Panc1 (cell line): Measurements from ENCODE around the gene SYCP3. TPM values are rescaled to one million over a fixed set of nuclear protein-coding genes. Genes with fewer than 3 reads are reported as not detected.

ENCODE experiments used
- ATAC-seq: fragments of 200-7000 bp; cut with Tn5 transposase; 2 replicates; pipeline ENCODE4 v1.9.1; 2020; ENCODE audit warnings: mild to moderate bottlenecking, moderate library complexity
- BruUV-seq: library from RNA; stranded (reverse); fragments of 400-500 nt; replicated peaks from 2 replicates; lab custom pipeline; 2021; lab: Mats Ljungman, UMichigan
- CTCF ChIA-PET: fragments of 300-600 bp; sonication (Branson Sonifier 250); formaldehyde crosslinking; loops from one replicate; lab custom pipeline; 2022; ENCODE audit warnings: antibody characterized with exemption; lab: Charles Lee
- POLR2A ChIA-PET: fragments of 300-600 bp; sonication (Branson Sonifier 250); formaldehyde crosslinking; loops from one replicate; lab custom pipeline; 2022; ENCODE audit warnings: antibody characterized with exemption; lab: Charles Lee
- DNase-seq: peaks from one replicate; pipeline ENCODE4 v3.0.0-alpha.2; 2010; ENCODE audit warnings: low read depth, low spot score
- H3K27ac ChIP-seq: 2 replicates; pipeline ENCODE4 v1.5.1; 2011; ENCODE audit warnings: mild to moderate bottlenecking, low read length, inconsistent platforms
- H3K27me3 ChIP-seq: fragments of 200-500 bp; sonication (Bioruptor generic); 2 replicates; pipeline ENCODE4 v1.6.0; 2014; ENCODE audit warnings: low read length, inconsistent platforms; ENCODE audit not compliant: control insufficient read depth, insufficient read depth
- H3K36me3 ChIP-seq: fragments of 200-500 bp; sonication (Bioruptor generic); 2 replicates; pipeline ENCODE4 v1.5.1; 2014; ENCODE audit warnings: inconsistent platforms, mild to moderate bottlenecking, low read length, moderate library complexity; ENCODE audit not compliant: control insufficient read depth, insufficient read depth
- H3K4me1 ChIP-seq: 2 replicates; pipeline ENCODE4 v1.5.1; 2011; ENCODE audit warnings: inconsistent platforms, mild to moderate bottlenecking, low read length, moderate library complexity; ENCODE audit not compliant: control insufficient read depth, insufficient read depth
- H3K4me3 ChIP-seq, 2 experiments: 2 replicates each; pipeline ENCODE4 v1.5.1; 2011 to 2012; ENCODE audit warnings: low read depth in 2 of 2, low read length in 2 of 2, mild to moderate bottlenecking in 2 of 2, inconsistent platforms in 1 of 2, moderate library complexity in 1 of 2
- H3K9me3 ChIP-seq: fragments of 200-500 bp; sonication (Bioruptor generic); 2 replicates; pipeline ENCODE4 v1.5.1; 2014; ENCODE audit warnings: low read depth, mild to moderate bottlenecking, inconsistent platforms, low read length, moderate library complexity; ENCODE audit not compliant: control insufficient read depth, insufficient read depth
- CTCF ChIP-seq: fragments of 450-650 bp; IDR thresholded peaks from 2 replicates; pipeline ENCODE4 v1.5.1; 2017; ENCODE audit warnings: mild to moderate bottlenecking
- POLR2AphosphoS5 ChIP-seq: IDR thresholded peaks from 2 replicates; pipeline ENCODE4 v1.6.1; 2012; ENCODE audit warnings: mild to moderate bottlenecking, low read depth, low read length, moderate library complexity
- REST ChIP-seq, 2 experiments: IDR thresholded peaks; 2 replicates each; pipeline ENCODE4 v1.6.1; 2011 to 2012; ENCODE audit warnings: low read depth in 2 of 2, control low read depth in 1 of 2, low read length in 1 of 2, mild to moderate bottlenecking in 1 of 2, moderate library complexity in 1 of 2; ENCODE audit not compliant: insufficient read depth in 1 of 2
- SIN3A ChIP-seq: IDR thresholded peaks from 2 replicates; pipeline ENCODE4 v1.6.1; 2012; ENCODE audit warnings: low read depth, mild to moderate bottlenecking, low read length, moderate library complexity, borderline replicate concordance; ENCODE audit not compliant: insufficient read depth
- TCF7L2 ChIP-seq: IDR thresholded peaks from 2 replicates; pipeline ENCODE4 v1.6.1; 2011; ENCODE audit warnings: mild to moderate bottlenecking, low read depth, low read length, inconsistent platforms
- in situ Hi-C: cut with HindIII; loops from 2 replicates; pipeline ENCODE4 v1.10.0; 2016; ENCODE audit warnings: low sequenced_read_pairs, low pct_unique_long_range_greater_than_20kb
- intact Hi-C: fragments of 100-400 bp; cut with micrococcal nuclease; formaldehyde crosslinking; loops from one replicate; pipeline ENCODE4 v1.10.0; 2022; ENCODE audit not compliant: unreplicated experiment
- total RNA-seq: library from RNA; stranded (reverse); gene quantifications from one replicate; pipeline ENCODE4 v1.2.1, GENCODE V29; 2021; ENCODE audit not compliant: unreplicated experiment

SYCP3 gene
- total RNA-seq, 1 experiment from 2014 or later, result not detected

GRCh38 chr12:101714877-101715444 lies 24.3 kb downstream of the SYCP3 start:
- POLR2A ChIA-PET, result interaction anchor here (0.6 kb wide), 1 partner anchor 1301 kb away, joined by 3 read pairs; no protein-coding TSS in a partner anchor
- H3K27ac ChIP-seq, result peak overlapping the region; percentile 89; the same call in 1 of the 2 replicates
- DNase-seq, result no peak
- no peaks in the 10 kb centered on the region for H3K27me3 ChIP-seq
- peaks cover 16% of the 10 kb centered on the region for H3K4me1 ChIP-seq
- TF ChIP-seq REST (IDR thresholded peaks at IDR 0.05; ENCODE audit: insufficient read depth in 1 of 2, low read depth in 2 of 2, low read length in 1 of 2) (no peak), TCF7L2 (no peak), CTCF (no peak), SIN3A (no peak), POLR2AphosphoS5 (no peak)
- intact Hi-C loops, result no loop called here
- in situ Hi-C loops, result no loop called here
- H3K4me3 ChIP-seq, result no peak overlapping the region
- ATAC-seq, result no peak
- H3K36me3 ChIP-seq, result peaks cover 9% of the 10 kb centered on the region
- no TSS peak for BruUV-seq
- H3K9me3 ChIP-seq, result no peaks in the 10 kb centered on the region
- CTCF ChIA-PET, result no interaction called here

- Histone ChIP-seq H3K9me3 (no peaks in the 10 kb centered on the region), H3K27ac (peak overlapping the region; percentile 89), H3K36me3 (peaks cover 6% of the 10 kb centered on the region; the same call in 1 of the 2 replicates), H3K4me1 (peaks cover 16% of the 10 kb centered on the region), H3K4me3 (peak overlapping the region in 1 of 2 experiments; percentile 8; a peak in 2 of 4 replicates), H3K27me3 (no peaks in the 10 kb centered on the region)
- in situ Hi-C loops, result no loop called here
- ChIA-PET POLR2A (interaction anchor here (0.6 to 0.7 kb wide), 2 partner anchors 22 to 306 kb away, joined by 3 to 4 read pairs; partner anchors contain the start of gene ARL1), CTCF (no interaction called here)
- TF ChIP-seq SIN3A (no peak), TCF7L2 (peak; percentile 86)
- BruUV-seq, result no TSS peak
- DNase-seq (no peak), ATAC-seq (peak; percentile 78; the same call in 1 of the 2 replicates)
- intact Hi-C loops, result no loop called here
These were observed 25.3 kb downstream of the SYCP3 start for GRCh38 chr12:101713930-101714329.
